ENCODE results near the gene ERGIC1. TPM values are rescaled to one million over a fixed set of nuclear protein-coding genes. Genes with fewer than 3 reads are reported as not detected.

The ERGIC1 gene
- total and polyA plus RNA-seq, 2 of the 8 experiments (the other 6 are each of a cell fraction or from before 2014, with no cell fraction given): 95.3 to 106 TPM

DNA sequence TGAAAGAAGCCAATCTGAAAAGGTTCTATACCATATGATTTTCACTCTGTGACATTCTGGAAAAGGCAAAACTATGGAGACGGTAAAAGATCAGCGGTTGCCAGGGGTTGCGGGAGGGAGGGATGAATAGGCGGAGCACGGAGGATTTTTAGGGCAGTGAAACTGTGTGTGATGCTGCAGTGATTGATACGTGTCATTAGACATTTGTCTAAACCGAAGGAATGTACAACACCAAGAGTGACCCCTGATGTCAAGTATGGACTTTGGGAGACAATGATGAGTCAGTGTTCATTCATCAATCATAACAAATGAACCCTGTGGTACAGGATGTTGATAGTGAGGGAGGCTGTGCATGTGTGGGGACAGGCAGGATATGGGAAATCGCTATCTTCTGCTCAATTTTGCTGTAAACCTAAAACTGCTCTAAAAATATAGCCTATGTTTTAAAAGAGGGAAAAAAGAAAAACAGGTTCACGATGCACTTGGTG is 34.4 kb downstream of the ERGIC1 start (continued):
- TF ChIP-seq RNF2 (IDR thresholded peaks at IDR 0.05; ENCODE audit: borderline replicate concordance, low read depth, low read length, missing control alignments, poor library complexity, severe bottlenecking): no peak
- no peak for TF ChIP-seq NANOG (IDR thresholded peaks at IDR 0.05; ENCODE audit: insufficient read depth, low read depth, low read length, poor library complexity, severe bottlenecking)
- TF ChIP-seq KDM1A (IDR thresholded peaks at IDR 0.05; ENCODE audit: borderline replicate concordance, low read length): no peak
